Measurements from ENCODE around the gene TEX30.

GRCh38 chr13:102774591-102775520, 1.3 kb upstream of the TEX30 start:
- TF ChIP-seq CTCF (IDR thresholded peaks at IDR 0.05) = no peak
- TF ChIP-seq ARID4B (CRISPR knock-in tag; IDR thresholded peaks at IDR 0.05; ENCODE audit: borderline replicate concordance) = no peak
- TF ChIP-seq ATF2 (CRISPR knock-in tag; IDR thresholded peaks at IDR 0.05; ENCODE audit: borderline replicate concordance, low read depth) = no peak
- TF ChIP-seq USF1 (CRISPR knock-in tag; IDR thresholded peaks at IDR 0.05) = no peak
- no peak for TF ChIP-seq CREB1 (CRISPR knock-in tag; IDR thresholded peaks at IDR 0.05)
- TF ChIP-seq IRF2 (CRISPR knock-in tag; IDR thresholded peaks at IDR 0.05; ENCODE audit: borderline replicate concordance, low read depth) = no peak
- TF ChIP-seq E2F5 (CRISPR knock-in tag; IDR thresholded peaks at IDR 0.05) = no peak

Data from WTC11 (cell line).